Small intestine (tissue), 7 donors: ENCODE measurements around the gene VGLL3. TPM values are rescaled to one million over a fixed set of nuclear protein-coding genes. Genes with fewer than 3 reads are reported as not detected.

Experiments used
- DNase-seq, 2 donors: peaks; one replicate each; pipeline versions ENCODE4 v3.0.0 to v3.0.0-alpha.2; 2013
- FAIRE-seq: peaks from 2 replicates; lab custom pipeline; 2012; peaks lifted over from hg19 to GRCh38; lab: Jason Lieb, UNC
- H3K27ac ChIP-seq, 3 donors: one replicate each; pipeline ENCODE4 v1.5.1; 2013; ENCODE audit warnings: low read length in 2 of 3, mild to moderate bottlenecking in 2 of 3, control low read depth in 1 of 3, inconsistent platforms in 1 of 3, low read depth in 1 of 3, moderate library complexity in 1 of 3
- H3K27me3 ChIP-seq, 3 donors: one replicate each; pipeline ENCODE4 v1.6.1; 2013; ENCODE audit warnings: low read length in 3 of 3, inconsistent platforms in 1 of 3; ENCODE audit not compliant: control insufficient read depth in 3 of 3, insufficient read depth in 3 of 3
- H3K36me3 ChIP-seq, 3 donors: one replicate each; pipeline ENCODE4 v1.6.1; 2013; ENCODE audit warnings: low read length in 3 of 3, inconsistent platforms in 1 of 3, low read depth in 1 of 3, mild to moderate bottlenecking in 1 of 3, moderate library complexity in 1 of 3; ENCODE audit not compliant: control insufficient read depth in 3 of 3, insufficient read depth in 2 of 3
- H3K4me1 ChIP-seq, 3 donors: one replicate each; pipeline ENCODE4 v1.6.1; 2013; ENCODE audit warnings: low read length in 2 of 3, inconsistent platforms in 1 of 3, low read depth in 1 of 3, mild to moderate bottlenecking in 1 of 3, moderate library complexity in 1 of 3; ENCODE audit not compliant: control insufficient read depth in 3 of 3, insufficient read depth in 2 of 3
- H3K4me3 ChIP-seq, 3 donors: one replicate each; pipeline ENCODE4 v1.5.1; 2013; ENCODE audit warnings: low read length in 3 of 3, control low read depth in 1 of 3, inconsistent platforms in 1 of 3, low read depth in 1 of 3, mild to moderate bottlenecking in 1 of 3, moderate library complexity in 1 of 3
- H3K9me3 ChIP-seq, 2 donors: one replicate each; pipeline ENCODE4 v1.6.1; 2013; ENCODE audit warnings: low read depth in 1 of 2, low read length in 1 of 2; ENCODE audit not compliant: control insufficient read depth in 2 of 2, insufficient read depth in 1 of 2
- WGBS, 3 donors: extraction: QIAGEN DNeasy Blood & Tissue Kit; methylation state at CpG; one replicate each; pipeline ENCODE4 v1.1.7; 2013; 5-methylcytosine and 5-hydroxymethylcytosine counted together
- polyA plus RNA-seq, 4 donors: library from polyadenylated mRNA; stranded (reverse) in 3 of 4; unstranded in 1 of 4; fragments of 200-250 nt in 3 of 4; fragments of 120-200 nt in 1 of 4; gene quantifications; one replicate each; pipeline versions ENCODE4 v1.2.1 to v1.2.3, GENCODE V29; 2013
- donor health status: healthy with polysubstance abuse.
- donor health status: control.
- donor health status: control.
- donor health status: Bipolar disorder and iron deficiency.
- donor health status: healthy.

The VGLL3 gene
- polyA plus RNA-seq, 4 donors, result 1.6 to 11.4 (median 1.7) TPM; not detected in 1

DNA sequence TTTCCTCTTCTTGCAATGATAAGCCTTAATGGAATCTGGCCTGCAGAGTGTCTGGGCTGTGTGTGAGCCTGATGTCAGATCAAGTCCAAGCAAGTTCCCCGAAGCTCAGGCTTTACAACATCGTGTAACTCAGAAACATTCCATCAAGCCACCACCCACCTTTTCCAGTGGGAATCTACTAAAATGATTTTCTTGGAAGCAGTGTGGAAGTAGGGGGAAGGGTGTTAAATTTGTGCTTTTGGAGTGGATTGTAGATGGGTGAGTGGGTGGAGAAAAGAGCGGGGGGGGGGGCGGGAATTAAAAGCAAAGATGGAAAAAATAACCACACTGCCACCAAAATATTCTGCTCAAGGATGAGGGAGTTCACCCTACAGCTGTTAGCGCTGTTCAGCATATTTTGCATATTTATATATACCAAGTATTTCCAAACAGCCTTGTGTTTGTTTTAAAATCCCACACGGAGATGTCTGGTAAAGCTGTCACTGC is 53.6 kb downstream of the VGLL3 start:
- no peaks in the 10 kb centered on the region for H3K4me1 ChIP-seq
- no peak for FAIRE-seq
- no peaks in the 10 kb centered on the region for H3K9me3 ChIP-seq
- H3K36me3 ChIP-seq, result no peaks in the 10 kb centered on the region
- no peak overlapping the region for H3K27ac ChIP-seq
- WGBS, 3 donors, result 67 to 87% (median 70%) methylated on average over 6 of the region's 6 CpGs
- H3K27me3 ChIP-seq, result no peaks in the 10 kb centered on the region
- no peak for DNase-seq
- H3K4me3 ChIP-seq, result no peak overlapping the region

- H3K27me3 ChIP-seq, result no peaks in the 10 kb centered on the region
- no peaks in the 10 kb centered on the region for H3K36me3 ChIP-seq
- no peak overlapping the region for H3K27ac ChIP-seq
- no peak for FAIRE-seq
- no peaks in the 10 kb centered on the region for H3K4me1 ChIP-seq
- no peak for DNase-seq
- no peak overlapping the region for H3K4me3 ChIP-seq
- no peaks in the 10 kb centered on the region for H3K9me3 ChIP-seq
- 55 to 70% (median 55%) methylated on average over 3 of the region's 3 CpGs for WGBS, 3 donors
Observed at GRCh38 chr3:86934851-86935250, 56.1 kb downstream of the VGLL3 start.

- H3K4me3 ChIP-seq, result no peak overlapping the region
- H3K4me1 ChIP-seq, result no peaks in the 10 kb centered on the region
- FAIRE-seq (no peak), DNase-seq (no peak)
- H3K36me3 ChIP-seq, result no peaks in the 10 kb centered on the region
- 71 to 76% (median 75%) methylated on average over 3 of the region's 3 CpGs for WGBS, 3 donors
- peaks cover 0 to 2% of the 10 kb centered on the region in 2 donors for H3K9me3 ChIP-seq
- no peaks in the 10 kb centered on the region for H3K27me3 ChIP-seq
- H3K27ac ChIP-seq, result no peak overlapping the region
Observed at GRCh38 chr3:86930831-86931230, 60.1 kb downstream of the VGLL3 start.

GRCh38 chr3:86930181-86930580 is 60.8 kb downstream of the VGLL3 start:
- no peaks in the 10 kb centered on the region for H3K4me1 ChIP-seq

GRCh38 chr3:86929046-86929445 is 61.9 kb downstream of the VGLL3 start:
- Histone ChIP-seq H3K4me3 (no peak overlapping the region), H3K27me3 (no peaks in the 10 kb centered on the region), H3K36me3 (no peaks in the 10 kb centered on the region), H3K4me1 (no peaks in the 10 kb centered on the region), H3K9me3 (peaks cover 0 to 2% of the 10 kb centered on the region in 2 donors), H3K27ac (no peak overlapping the region)
- no peak for FAIRE-seq
- no peak for DNase-seq
- 89 to 90% (median 90%) methylated on average over 7 of the region's 7 CpGs for WGBS, 3 donors

More at GRCh38 chr3:86930181-86930580, 60.8 kb downstream of the VGLL3 start:
- 57 to 67% (median 63%) methylated on average over 1 of the region's 1 CpG for WGBS, 3 donors
- Histone ChIP-seq H3K36me3 (no peaks in the 10 kb centered on the region), H3K27me3 (no peaks in the 10 kb centered on the region), H3K4me3 (no peak overlapping the region), H3K27ac (no peak overlapping the region), H3K9me3 (peaks cover 0 to 2% of the 10 kb centered on the region in 2 donors)
- DNase-seq, result no peak
- FAIRE-seq, result no peak

GRCh38 chr3:86923071-86923491 is 67.9 kb downstream of the VGLL3 start:
- FAIRE-seq (no peak), DNase-seq (no peak)
- Histone ChIP-seq H3K36me3 (no peaks in the 10 kb centered on the region), H3K4me1 (no peaks in the 10 kb centered on the region), H3K4me3 (no peak overlapping the region), H3K9me3 (no peaks in the 10 kb centered on the region), H3K27ac (no peak overlapping the region), H3K27me3 (no peaks in the 10 kb centered on the region)
- 52 to 68% (median 63%) methylated on average over 3 of the region's 3 CpGs for WGBS, 3 donors

DNA sequence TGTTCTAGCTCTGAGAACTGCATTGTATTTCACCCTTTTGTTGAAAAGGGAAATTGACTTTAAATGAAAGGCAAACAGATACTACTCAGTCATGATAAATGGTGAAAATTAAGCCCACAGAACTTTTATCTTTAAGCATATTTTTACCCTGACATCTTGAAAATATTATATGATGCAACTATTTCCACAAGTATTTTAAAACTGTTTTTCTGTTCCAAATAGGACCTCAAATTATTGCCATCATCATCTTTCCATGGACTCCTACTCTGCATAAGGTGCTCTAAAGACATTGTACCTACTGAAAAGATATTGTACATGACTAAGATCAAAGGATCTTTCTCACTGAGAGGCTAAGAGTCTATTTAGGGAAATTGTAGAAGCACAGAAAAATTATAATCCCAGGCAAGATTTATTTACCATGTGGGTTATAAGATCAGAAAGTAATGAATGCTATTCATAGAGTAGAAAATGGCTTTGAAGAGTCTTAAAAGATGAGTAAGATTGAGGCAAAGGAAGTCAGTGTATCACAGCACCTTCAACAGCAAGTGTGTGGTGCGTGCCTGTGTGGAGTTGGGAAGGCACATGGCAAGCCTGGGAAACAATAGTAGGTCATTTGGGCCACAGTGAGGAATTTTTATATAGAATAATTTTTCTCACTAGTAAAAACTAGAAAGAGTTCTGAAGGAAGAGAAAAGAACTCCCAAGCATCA is 68.8 kb downstream of the VGLL3 start:
- no peak for FAIRE-seq
- Histone ChIP-seq H3K9me3 (no peaks in the 10 kb centered on the region), H3K36me3 (no peaks in the 10 kb centered on the region), H3K27me3 (no peaks in the 10 kb centered on the region), H3K4me1 (no peaks in the 10 kb centered on the region), H3K27ac (no peak overlapping the region), H3K4me3 (no peak overlapping the region)
- no peak for DNase-seq
- 0 to 49% (median 48%) methylated on average over 1 of the region's 1 CpG for WGBS, 3 donors

GRCh38 chr3:86914670-86915069 is 76.3 kb downstream of the VGLL3 start:
- 39 to 60% (median 52%) methylated on average over 3 of the region's 3 CpGs for WGBS, 3 donors
- no peak overlapping the region for H3K4me3 ChIP-seq
- no peaks in the 10 kb centered on the region for H3K4me1 ChIP-seq
- H3K9me3 ChIP-seq, result no peaks in the 10 kb centered on the region
- H3K36me3 ChIP-seq, result no peaks in the 10 kb centered on the region
- no peaks in the 10 kb centered on the region for H3K27me3 ChIP-seq
- no peak for FAIRE-seq
- no peak overlapping the region for H3K27ac ChIP-seq
- DNase-seq, result no peak
